Coronary artery (tissue), 2 donors: ENCODE measurements around the gene IQCK.

Experiments used
- DNase-seq: peaks from one replicate; pipeline ENCODE4 v3.0.0-alpha.2; 2017; ENCODE audit warnings: low spot score
- H3K27ac ChIP-seq, 2 donors: fragments of 200-600 bp; sonication (generic); one replicate each; pipeline ENCODE4 v1.5.1; 2016 to 2019
- H3K4me3 ChIP-seq: fragments of 200-600 bp; sonication (generic); 2 replicates; pipeline ENCODE4 v1.5.1; 2016; ENCODE audit warnings: mild to moderate bottlenecking, moderate library complexity
- CTCF ChIP-seq: fragments of 200-600 bp; sonication (generic); IDR thresholded peaks from one replicate; pipeline ENCODE4 v1.5.1; 2019; ENCODE audit warnings: antibody characterized with exemption

Gene IQCK

DNA sequence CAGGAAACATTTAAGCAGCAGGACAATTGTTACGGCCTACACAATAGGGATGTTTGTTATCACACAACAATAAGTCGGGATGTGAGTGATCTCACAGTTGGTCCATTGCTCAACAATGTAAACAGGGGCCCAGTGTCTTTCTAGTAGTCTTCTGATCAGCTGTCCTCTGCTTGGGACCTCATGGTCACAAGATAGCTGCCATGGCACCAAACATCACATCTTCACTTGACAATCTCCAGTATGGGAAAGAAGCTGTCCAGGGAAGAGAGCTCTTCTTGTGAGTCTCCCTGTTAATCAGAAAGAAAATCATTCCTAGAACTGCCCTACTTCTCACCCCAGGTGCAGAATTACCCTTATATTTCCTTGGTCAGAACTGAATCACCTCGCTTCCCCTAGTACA, 172.8 kb downstream of the IQCK start:
- Histone ChIP-seq H3K4me3 (no peak overlapping the region), H3K27ac (no peak overlapping the region)
- TF ChIP-seq CTCF: no peak
- DNase-seq: no peak

DNA sequence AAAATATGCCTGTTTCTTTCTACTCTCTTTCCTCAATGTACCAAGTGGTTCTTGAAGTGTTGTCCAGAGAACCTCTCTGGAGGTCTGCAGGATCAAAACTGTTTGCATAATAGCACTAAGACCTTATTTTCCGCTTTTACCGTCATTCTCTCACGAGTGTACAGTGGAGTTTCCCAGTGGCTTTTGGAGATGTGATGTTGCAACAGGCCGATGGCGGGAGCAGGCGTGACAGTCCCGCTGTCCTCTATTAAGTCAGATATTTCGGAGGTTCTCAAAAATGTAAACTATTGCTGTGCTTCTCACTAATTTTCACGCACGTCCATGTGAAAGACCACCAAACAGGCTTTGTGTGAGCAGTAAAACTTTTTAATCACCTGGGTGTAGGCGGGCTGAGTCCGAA, 174.8 kb downstream of the IQCK start:
- no peak overlapping the region for H3K4me3 ChIP-seq
- TF ChIP-seq CTCF: no peak

DNA sequence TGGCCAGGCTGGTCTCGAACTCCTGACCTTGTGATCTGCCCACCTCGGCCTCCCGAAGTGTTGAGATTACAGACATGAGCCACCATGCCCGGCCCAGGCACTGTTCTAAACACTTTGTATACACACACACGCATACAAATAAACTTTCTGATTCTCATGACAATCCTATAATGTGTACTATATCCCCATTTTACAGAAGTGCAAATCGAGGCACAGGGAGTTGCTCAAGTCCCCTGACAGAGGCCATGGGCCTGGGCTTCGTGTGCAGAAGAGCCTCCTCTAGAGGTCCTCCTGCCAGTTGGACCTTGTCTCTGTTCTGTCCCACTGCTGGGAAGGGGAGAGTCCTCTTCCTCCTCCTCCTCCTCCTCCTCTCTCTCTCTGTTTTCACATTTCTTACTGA, 176.5 kb downstream of the IQCK start:
- H3K27ac ChIP-seq: no peak overlapping the region
- H3K4me3 ChIP-seq: no peak overlapping the region
- no peak for DNase-seq
- TF ChIP-seq CTCF: no peak

More for the DNA sequence above, 174.8 kb downstream of the IQCK start:
- H3K27ac ChIP-seq: no peak overlapping the region
- DNase-seq: no peak

- no peak for DNase-seq
- H3K27ac ChIP-seq: no peak overlapping the region
- H3K4me3 ChIP-seq: no peak overlapping the region
- TF ChIP-seq CTCF: no peak
Observed at GRCh38 chr16:19896951-19897350, 178.9 kb downstream of the IQCK start.

- DNase-seq: no peak
- no peak for TF ChIP-seq CTCF
- no peak overlapping the region for H3K27ac ChIP-seq
- no peak overlapping the region for H3K4me3 ChIP-seq
Observed at GRCh38 chr16:19898166-19898565, 180.1 kb downstream of the IQCK start.

DNA sequence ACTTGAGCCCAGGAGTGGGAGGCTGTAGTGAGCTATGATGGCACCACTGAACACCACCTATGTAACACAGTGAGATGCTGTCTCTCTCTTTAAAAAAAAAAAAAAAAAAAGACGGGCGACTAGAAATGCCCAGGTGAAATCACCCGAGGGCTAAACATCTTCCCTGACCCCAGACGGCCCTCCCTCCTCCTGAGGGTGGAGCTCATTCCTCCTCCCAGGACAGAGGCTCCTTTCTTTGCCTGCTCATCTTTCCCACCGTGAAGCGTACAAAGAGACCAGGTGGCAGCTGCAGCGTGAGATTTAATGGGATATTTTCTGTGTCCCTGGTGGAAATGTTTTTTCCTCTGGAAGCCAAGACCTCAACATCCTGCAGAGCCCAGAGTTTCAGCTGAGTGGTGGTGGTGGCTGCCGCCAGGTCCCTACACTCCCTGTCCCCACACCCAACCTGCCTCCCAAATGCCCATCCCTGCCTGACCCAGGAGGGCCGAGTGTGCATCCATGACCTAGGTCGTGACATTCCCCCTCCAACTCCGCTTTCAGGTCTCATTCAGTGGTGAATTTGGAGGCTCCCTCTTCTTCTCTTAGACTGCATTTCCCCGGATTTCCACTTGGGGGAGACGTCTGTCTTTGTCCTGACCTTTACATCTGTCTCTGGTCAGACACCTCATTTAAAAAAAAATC, 181.0 kb downstream of the IQCK start:
- peak; percentile 56 for TF ChIP-seq CTCF
- H3K27ac ChIP-seq: no peak overlapping the region
- no peak for DNase-seq
- no peak overlapping the region for H3K4me3 ChIP-seq

GRCh38 chr16:19899605-19899955, 181.5 kb downstream of the IQCK start:
- no peak overlapping the region for H3K27ac ChIP-seq
- no peak for TF ChIP-seq CTCF
- DNase-seq: no peak
- H3K4me3 ChIP-seq: no peak overlapping the region
